ENCODE measurements around the gene GHR.

GRCh38 chr5:42436051-42436450 is 12.8 kb downstream of the GHR start:
- TF ChIP-seq CTCF (conservative IDR thresholded peaks at IDR 0.05; ENCODE audit: low read length) (no peak), EZH2phosphoT487 (IDR thresholded peaks at IDR 0.05; ENCODE audit: borderline replicate concordance) (no peak)

Data from Loucy (cell line).